Esophagus muscularis mucosa (tissue), 4 donors: ENCODE data around the gene WWOX. TPM values are rescaled to one million over a fixed set of nuclear protein-coding genes. Genes with fewer than 3 reads are reported as not detected.

Source experiments
- DNase-seq: peaks from one replicate; pipeline ENCODE4 v3.0.0-alpha.2; 2017; ENCODE audit errors: extremely low spot score
- H3K27ac ChIP-seq, 4 donors: fragments of 200-600 bp; sonication (generic); replicated peaks in 1 of 4; 1 replicate in 3 of 4; 2 replicates in 1 of 4; pipeline ENCODE4 v1.5.1; 2016 to 2019; ENCODE audit warnings: mild to moderate bottlenecking in 1 of 4
- H3K27me3 ChIP-seq, 4 donors: fragments of 200-600 bp; sonication (generic); one replicate each; pipeline versions ENCODE4 v1.5.1 to v1.6.0; 2016 to 2019
- H3K36me3 ChIP-seq, 4 donors: fragments of 200-600 bp; sonication (generic); one replicate each; pipeline ENCODE4 v1.5.1; 2016 to 2019
- H3K4me1 ChIP-seq, 4 donors: fragments of 200-600 bp; sonication (generic); one replicate each; pipeline ENCODE4 v1.5.1; 2016 to 2019
- H3K4me3 ChIP-seq, 4 donors: fragments of 200-600 bp; sonication (generic); 1 replicate in 2 of 4; 2 replicates in 2 of 4; pipeline ENCODE4 v1.5.1; 2016 to 2019; ENCODE audit warnings: mild to moderate bottlenecking in 4 of 4, moderate library complexity in 1 of 4
- H3K9me3 ChIP-seq, 4 donors: fragments of 200-600 bp; sonication (generic); 1 replicate in 3 of 4; 2 replicates in 1 of 4; pipeline ENCODE4 v1.5.1; 2016 to 2019
- EP300 ChIP-seq: sonication (generic); formaldehyde crosslinking; IDR thresholded peaks from one replicate; pipeline ENCODE4 v1.6.1; 2017; ENCODE audit warnings: antibody characterized with exemption
- POLR2A ChIP-seq: fragments of 450-650 bp; IDR thresholded peaks from one replicate; pipeline ENCODE4 v1.6.1; 2017; ENCODE audit warnings: antibody characterized with exemption, moderate library complexity, mild to moderate bottlenecking, low read depth
- POLR2AphosphoS5 ChIP-seq, 2 donors: sonication (generic); formaldehyde crosslinking; IDR thresholded peaks; one replicate each; pipeline ENCODE4 v1.6.1; 2017; ENCODE audit warnings: antibody characterized with exemption in 2 of 2
- WGBS: methylation state at CpG from one replicate; pipeline ENCODE4 v1.1.5; 2018; 5-methylcytosine and 5-hydroxymethylcytosine counted together
- intact Hi-C: fragments of 100-400 bp; cut with DNase I; formaldehyde crosslinking; loops from one replicate; pipeline ENCODE4 v1.15.1; 2023
- total RNA-seq, 4 donors: library from RNA; depleted of rRNA; stranded (reverse); fragments of >200 nt; gene quantifications; one replicate each; pipeline versions ENCODE4 v1.1.0 to v1.2.1, GENCODE V29; 2016
- TF ChIP-seq, protein P1 (sequence below), 3 experiments: fragments of 200-600 bp in 2 of 3; fragments of 450-650 bp in 1 of 3; sonication (generic) in 2 of 3; IDR thresholded peaks; one replicate each; pipeline ENCODE4 v1.5.1; 2017 to 2019; ENCODE audit warnings: antibody characterized with exemption in 3 of 3, mild to moderate bottlenecking in 2 of 3, moderate library complexity in 1 of 3

Gene WWOX
- total RNA-seq, 4 donors from 2014 or later: 14.4 to 27.8 (median 15.4) TPM

DNA sequence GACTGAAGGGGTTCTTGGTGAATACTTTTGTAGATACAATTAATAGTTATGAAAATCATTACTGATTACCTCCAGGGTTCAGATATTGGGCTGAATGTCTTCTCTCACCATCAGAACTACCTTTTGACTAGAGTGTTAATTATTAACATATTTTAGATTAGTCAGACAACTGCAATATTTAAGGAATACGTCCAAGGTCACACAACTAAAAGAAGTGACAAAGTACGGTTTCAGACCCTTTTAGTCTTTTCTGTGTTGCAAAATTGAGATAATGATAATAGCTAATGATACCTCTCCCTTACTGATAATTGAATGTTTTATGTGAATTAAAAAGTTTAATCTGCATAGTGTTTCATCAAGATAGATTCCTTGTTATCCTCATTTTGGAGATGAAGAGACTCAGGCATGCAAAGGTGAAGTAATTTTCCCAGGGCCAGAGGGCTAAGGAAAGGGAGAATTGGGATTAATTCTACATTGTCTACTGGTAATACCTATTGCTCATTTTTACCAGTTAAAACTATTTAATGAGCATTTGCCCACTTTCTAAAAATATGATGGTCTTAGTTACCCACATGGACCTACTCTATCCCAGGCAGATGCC, 107.3 kb downstream of the WWOX start:
- Histone ChIP-seq H3K27ac (no peak overlapping the region), H3K27me3 (peaks cover 0 to 3% (median 0%) of the 10 kb centered on the region in 4 donors), H3K4me3 (no peak overlapping the region), H3K36me3 (no peaks in the 10 kb centered on the region), H3K4me1 (peaks cover 0 to 14% (median 13%) of the 10 kb centered on the region in 4 donors), H3K9me3 (no peaks in the 10 kb centered on the region)
- TF ChIP-seq, protein P1, sequence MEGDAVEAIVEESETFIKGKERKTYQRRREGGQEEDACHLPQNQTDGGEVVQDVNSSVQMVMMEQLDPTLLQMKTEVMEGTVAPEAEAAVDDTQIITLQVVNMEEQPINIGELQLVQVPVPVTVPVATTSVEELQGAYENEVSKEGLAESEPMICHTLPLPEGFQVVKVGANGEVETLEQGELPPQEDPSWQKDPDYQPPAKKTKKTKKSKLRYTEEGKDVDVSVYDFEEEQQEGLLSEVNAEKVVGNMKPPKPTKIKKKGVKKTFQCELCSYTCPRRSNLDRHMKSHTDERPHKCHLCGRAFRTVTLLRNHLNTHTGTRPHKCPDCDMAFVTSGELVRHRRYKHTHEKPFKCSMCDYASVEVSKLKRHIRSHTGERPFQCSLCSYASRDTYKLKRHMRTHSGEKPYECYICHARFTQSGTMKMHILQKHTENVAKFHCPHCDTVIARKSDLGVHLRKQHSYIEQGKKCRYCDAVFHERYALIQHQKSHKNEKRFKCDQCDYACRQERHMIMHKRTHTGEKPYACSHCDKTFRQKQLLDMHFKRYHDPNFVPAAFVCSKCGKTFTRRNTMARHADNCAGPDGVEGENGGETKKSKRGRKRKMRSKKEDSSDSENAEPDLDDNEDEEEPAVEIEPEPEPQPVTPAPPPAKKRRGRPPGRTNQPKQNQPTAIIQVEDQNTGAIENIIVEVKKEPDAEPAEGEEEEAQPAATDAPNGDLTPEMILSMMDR (IDR thresholded peaks at IDR 0.05): no peak
- TF ChIP-seq POLR2A (no peak), EP300 (no peak), POLR2AphosphoS5 (IDR thresholded peaks at IDR 0.05) (no peak)
- no peak for DNase-seq
- intact Hi-C loops: no loop called here
- 94% methylated on average over 2 of the region's 2 CpGs for WGBS

DNA sequence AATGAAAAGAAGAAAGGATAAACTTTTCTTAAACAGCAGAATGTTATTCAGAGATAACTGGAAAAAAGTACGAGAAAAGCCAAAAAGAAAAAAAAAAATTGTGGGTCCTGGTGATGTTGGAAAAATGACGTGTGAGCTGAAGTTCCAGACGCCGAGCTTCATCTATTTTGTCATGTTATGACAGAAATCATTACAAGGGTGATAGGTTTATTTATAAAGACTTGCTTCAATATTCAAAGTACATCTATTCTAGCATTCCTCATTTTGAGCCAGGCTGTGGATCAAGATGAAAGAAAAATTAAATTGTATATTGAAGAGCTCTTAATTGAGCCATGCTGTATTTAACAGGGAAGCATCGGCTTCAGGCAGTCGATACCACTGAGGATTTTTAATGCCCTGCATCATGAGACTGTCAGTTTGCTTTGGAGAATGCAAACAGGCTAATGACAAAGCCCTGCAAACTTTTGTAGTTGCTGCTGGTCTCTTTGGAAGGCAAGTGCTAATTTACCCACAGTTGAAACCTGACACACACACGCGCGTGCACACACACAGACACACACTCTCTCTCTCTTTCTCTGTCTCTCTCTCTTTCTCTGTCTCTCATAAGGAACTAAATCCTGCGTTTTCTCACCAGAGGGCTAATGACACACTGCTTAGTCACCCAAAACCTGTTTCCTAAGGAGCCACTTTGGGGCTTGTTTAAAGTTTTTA, 110.7 kb downstream of the WWOX start:
- WGBS: 32% methylated on average over 10 of the region's 10 CpGs
- Histone ChIP-seq H3K36me3 (no peaks in the 10 kb centered on the region), H3K27me3 (peaks cover 0 to 28% (median 0%) of the 10 kb centered on the region in 4 donors), H3K27ac (no peak overlapping the region), H3K9me3 (no peaks in the 10 kb centered on the region), H3K4me1 (peaks cover 0 to 14% (median 13%) of the 10 kb centered on the region in 4 donors), H3K4me3 (no peak overlapping the region)
- DNase-seq: peak; percentile 47
- TF ChIP-seq POLR2A (no peak), POLR2AphosphoS5 (IDR thresholded peaks at IDR 0.05) (no peak), EP300 (no peak)
- TF ChIP-seq, protein P1 (IDR thresholded peaks at IDR 0.05): no peak
- intact Hi-C loops: no loop called here

DNA sequence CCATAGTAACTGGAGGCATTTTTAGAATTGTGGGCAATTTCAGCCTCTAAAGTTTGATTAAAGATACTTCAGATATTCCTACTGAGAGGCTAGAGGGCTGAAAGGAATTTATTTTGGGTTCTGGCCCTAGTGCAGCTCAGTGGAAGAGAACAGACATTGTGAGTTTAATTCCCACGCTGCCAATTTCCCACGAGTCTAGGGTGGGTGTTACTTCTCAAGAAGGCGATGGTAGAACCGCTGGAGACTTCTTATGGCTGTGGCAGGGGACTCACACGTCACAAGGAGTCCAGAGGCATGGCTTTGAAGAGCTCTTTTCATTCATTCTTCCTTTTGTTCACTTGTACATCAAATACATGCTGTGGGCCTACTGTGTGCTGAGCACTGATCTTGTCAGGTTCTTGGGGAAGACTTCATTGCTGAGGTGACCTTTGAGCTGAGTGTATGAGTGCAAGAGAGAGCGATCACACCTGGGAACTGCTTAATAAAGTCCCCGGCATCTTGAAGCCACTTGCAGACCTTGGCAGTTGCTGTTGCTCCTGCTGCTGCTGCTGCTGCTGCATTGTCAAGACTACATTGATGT, 111.7 kb downstream of the WWOX start:
- Histone ChIP-seq H3K36me3 (no peaks in the 10 kb centered on the region), H3K27ac (no peak overlapping the region), H3K9me3 (no peaks in the 10 kb centered on the region), H3K4me1 (peaks cover 0 to 14% (median 13%) of the 10 kb centered on the region in 4 donors), H3K4me3 (no peak overlapping the region), H3K27me3 (peaks cover 0 to 28% (median 0%) of the 10 kb centered on the region in 4 donors)
- WGBS: 80% methylated on average over 7 of the region's 7 CpGs
- intact Hi-C loops: no loop called here
- TF ChIP-seq EP300: no peak
- TF ChIP-seq, protein P1 (IDR thresholded peaks at IDR 0.05): no peak
- TF ChIP-seq POLR2A: no peak
- TF ChIP-seq POLR2AphosphoS5 (IDR thresholded peaks at IDR 0.05): no peak
- DNase-seq: peak; percentile 60

DNA sequence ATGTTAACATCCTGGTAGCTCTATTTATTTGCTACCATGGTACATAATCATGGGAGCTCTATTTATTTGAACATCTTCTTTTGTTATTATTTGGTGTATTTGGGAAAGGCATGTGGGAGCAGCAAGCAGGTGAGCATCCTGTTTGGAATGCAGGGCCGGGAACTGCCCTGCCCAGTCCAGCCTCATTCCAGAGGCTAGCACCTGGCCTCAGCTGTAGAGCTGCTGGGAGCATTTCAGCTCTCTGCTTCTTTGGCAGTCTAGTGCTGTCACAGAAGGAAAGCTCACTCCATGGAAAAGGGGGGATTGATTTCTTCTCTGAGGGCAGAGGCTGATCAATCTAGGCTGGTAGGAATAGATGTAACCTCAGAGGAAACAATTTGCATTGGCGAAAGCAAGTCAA, 112.5 kb downstream of the WWOX start:
- H3K4me3 ChIP-seq: no peak overlapping the region
- no peak overlapping the region for H3K27ac ChIP-seq
- WGBS: 97% methylated on average over 2 of the region's 2 CpGs
- H3K36me3 ChIP-seq: no peaks in the 10 kb centered on the region
- peaks cover 0 to 28% (median 0%) of the 10 kb centered on the region in 4 donors for H3K27me3 ChIP-seq
- H3K4me1 ChIP-seq: peaks cover 0 to 14% (median 13%) of the 10 kb centered on the region in 4 donors
- no peaks in the 10 kb centered on the region for H3K9me3 ChIP-seq
- peak; percentile 85 for DNase-seq
- TF ChIP-seq, protein P1 (IDR thresholded peaks at IDR 0.05): no peak
- no peak for TF ChIP-seq POLR2A
- intact Hi-C loops: no loop called here
